Measurements from ENCODE around the gene GUCY1A1. TPM values are rescaled to one million over a fixed set of nuclear protein-coding genes. Genes with fewer than 3 reads are reported as not detected.

GUCY1A1 gene
- total RNA-seq, 4 donors from 2014 or later: 29.4 to 45.6 (median 32.7) TPM

- no peak overlapping the region for H3K4me3 ChIP-seq
- H3K4me1 ChIP-seq: peaks cover 0 to 14% (median 0%) of the 10 kb centered on the region in 4 donors
- intact Hi-C loops (cut with DNase I; ENCODE audit: low total_unique reads) (no loop called here), in situ Hi-C loops (cut with MboI; ENCODE audit: low pct_ligation_motif_present in 1 of 4, low pct_unique_long_range_greater_than_20kb in 1 of 4, low sequenced_read_pairs in 3 of 4) (no loop called here)
- 60 to 78% methylated on average over 4 of the region's 4 CpGs for WGBS, 2 donors (ENCODE audit: low coverage in 1 of 2)
- H3K27me3 ChIP-seq: no peaks in the 10 kb centered on the region
- H3K36me3 ChIP-seq: no peaks in the 10 kb centered on the region
- no peak for TF ChIP-seq EP300 (IDR thresholded peaks at IDR 0.05; ENCODE audit: low read depth)
- TF ChIP-seq CTCF (IDR thresholded peaks at IDR 0.05): no peak
- TF ChIP-seq POLR2AphosphoS5 (IDR thresholded peaks at IDR 0.05): peak in 2 of 3 donors; percentile 17 to 50
- H3K27ac ChIP-seq: peak overlapping the region in 3 of 4 donors; percentile 6 to 38 (median 13)
- no peak for DNase-seq
- H3K9me3 ChIP-seq: no peaks in the 10 kb centered on the region
Measured at GRCh38 chr4:155632310-155632840, 34.3 kb upstream of the GUCY1A1 start.

- no peaks in the 10 kb centered on the region for H3K27me3 ChIP-seq
- H3K4me3 ChIP-seq: no peak overlapping the region
- H3K9me3 ChIP-seq: no peaks in the 10 kb centered on the region
- WGBS, 2 donors (ENCODE audit: low coverage in 1 of 2): 70% methylated on average over 5 of the region's 5 CpGs
- in situ Hi-C loops (cut with MboI; ENCODE audit: low pct_ligation_motif_present in 1 of 4, low pct_unique_long_range_greater_than_20kb in 1 of 4, low sequenced_read_pairs in 3 of 4) (no loop called here), intact Hi-C loops (cut with DNase I; ENCODE audit: low total_unique reads) (no loop called here)
- TF ChIP-seq POLR2AphosphoS5 (IDR thresholded peaks at IDR 0.05): no peak
- no peak for TF ChIP-seq CTCF (IDR thresholded peaks at IDR 0.05)
- TF ChIP-seq EP300 (IDR thresholded peaks at IDR 0.05; ENCODE audit: low read depth): no peak
- no peak for TF ChIP-seq POLR2A (IDR thresholded peaks at IDR 0.05)
- H3K27ac ChIP-seq: no peak overlapping the region
- no peaks in the 10 kb centered on the region for H3K36me3 ChIP-seq
- peaks cover 0 to 5% (median 0%) of the 10 kb centered on the region in 4 donors for H3K4me1 ChIP-seq
- DNase-seq: no peak
Measured at GRCh38 chr4:155638195-155638965, 28.3 kb upstream of the GUCY1A1 start.

- TF ChIP-seq POLR2A (IDR thresholded peaks at IDR 0.05) (no peak), CTCF (IDR thresholded peaks at IDR 0.05) (no peak), POLR2AphosphoS5 (IDR thresholded peaks at IDR 0.05) (no peak), EP300 (IDR thresholded peaks at IDR 0.05; ENCODE audit: low read depth) (no peak)
- Histone ChIP-seq H3K27ac (peak overlapping the region in 2 of 4 donors; percentile 14 to 38), H3K4me1 (peaks cover 0 to 5% (median 0%) of the 10 kb centered on the region in 4 donors), H3K36me3 (no peaks in the 10 kb centered on the region), H3K27me3 (no peaks in the 10 kb centered on the region), H3K4me3 (no peak overlapping the region), H3K9me3 (no peaks in the 10 kb centered on the region)
- in situ Hi-C loops (cut with MboI; ENCODE audit: low pct_ligation_motif_present in 1 of 4, low pct_unique_long_range_greater_than_20kb in 1 of 4, low sequenced_read_pairs in 3 of 4) (no loop called here), intact Hi-C loops (cut with DNase I; ENCODE audit: low total_unique reads) (no loop called here)
- WGBS, 2 donors (ENCODE audit: low coverage in 1 of 2): 13 to 75% methylated on average over 2 to 3 of the region's 3 CpGs
- DNase-seq: no peak
Measured at GRCh38 chr4:155639704-155640523, 26.7 kb upstream of the GUCY1A1 start.

- no peak for DNase-seq
- 78 to 82% methylated on average over 2 of the region's 2 CpGs for WGBS, 2 donors (ENCODE audit: low coverage in 1 of 2)
- in situ Hi-C loops (cut with MboI; ENCODE audit: low pct_ligation_motif_present in 1 of 4, low pct_unique_long_range_greater_than_20kb in 1 of 4, low sequenced_read_pairs in 3 of 4) (no loop called here), intact Hi-C loops (cut with DNase I; ENCODE audit: low total_unique reads) (no loop called here)
- H3K4me3 ChIP-seq: no peak overlapping the region
- H3K9me3 ChIP-seq: no peaks in the 10 kb centered on the region
- no peaks in the 10 kb centered on the region for H3K36me3 ChIP-seq
- no peaks in the 10 kb centered on the region for H3K27me3 ChIP-seq
- no peak overlapping the region for H3K27ac ChIP-seq
- peaks cover 0 to 5% (median 0%) of the 10 kb centered on the region in 4 donors for H3K4me1 ChIP-seq
- TF ChIP-seq POLR2AphosphoS5 (IDR thresholded peaks at IDR 0.05): no peak
Measured at GRCh38 chr4:155640751-155641150, 25.9 kb upstream of the GUCY1A1 start.
